Neural crest cell (in vitro differentiated cells): ENCODE data around the gene NRTN. TPM values are rescaled to one million over a fixed set of nuclear protein-coding genes. Genes with fewer than 3 reads are reported as not detected.
"Not testable (repeated sequence)": the region's sequence is repeated elsewhere in the genome, so short reads cannot be mapped to it uniquely, and the experiment has no call there.

ENCODE experiments used
- DNase-seq: peaks from one replicate; pipeline ENCODE4 v3.0.0; 2021; ENCODE audit warnings: low read depth, mixed read lengths, low spot score
- H3K27ac Mint-ChIP-seq: one replicate; pipeline ENCODE4 v1.8.0; 2021; ENCODE audit warnings: mild to moderate bottlenecking, mixed read lengths; ENCODE audit not compliant: unreplicated experiment
- H3K27me3 Mint-ChIP-seq: 2 replicates; pipeline ENCODE4 v1.8.0; 2021; ENCODE audit warnings: low read depth, mild to moderate bottlenecking, mixed read lengths
- H3K36me3 Mint-ChIP-seq: 2 replicates; pipeline ENCODE4 v1.8.0; 2021; ENCODE audit warnings: low read depth, mild to moderate bottlenecking, mixed read lengths
- H3K4me1 Mint-ChIP-seq: 2 replicates; pipeline ENCODE4 v1.8.0; 2021; ENCODE audit warnings: mixed read lengths
- H3K4me3 Mint-ChIP-seq: one replicate; pipeline ENCODE4 v1.8.0; 2021; ENCODE audit warnings: mild to moderate bottlenecking, mixed read lengths
- H3K9me3 Mint-ChIP-seq: 2 replicates; pipeline ENCODE4 v1.8.0; 2021; ENCODE audit warnings: mixed read lengths
- total RNA-seq: library from RNA; stranded (reverse); gene quantifications from 2 replicates; pipeline ENCODE4 v1.2.1, GENCODE V29; 2021
- TF ChIP-seq, protein P1 (sequence below): fragments of 200-600 bp; sonication (generic); conservative IDR thresholded peaks from 2 replicates; pipeline ENCODE4 v1.5.0; 2021; ENCODE audit warnings: antibody characterized with exemption, mild to moderate bottlenecking

Gene NRTN
- total RNA-seq, 1 donor from 2014 or later = 4.8 TPM

DNA sequence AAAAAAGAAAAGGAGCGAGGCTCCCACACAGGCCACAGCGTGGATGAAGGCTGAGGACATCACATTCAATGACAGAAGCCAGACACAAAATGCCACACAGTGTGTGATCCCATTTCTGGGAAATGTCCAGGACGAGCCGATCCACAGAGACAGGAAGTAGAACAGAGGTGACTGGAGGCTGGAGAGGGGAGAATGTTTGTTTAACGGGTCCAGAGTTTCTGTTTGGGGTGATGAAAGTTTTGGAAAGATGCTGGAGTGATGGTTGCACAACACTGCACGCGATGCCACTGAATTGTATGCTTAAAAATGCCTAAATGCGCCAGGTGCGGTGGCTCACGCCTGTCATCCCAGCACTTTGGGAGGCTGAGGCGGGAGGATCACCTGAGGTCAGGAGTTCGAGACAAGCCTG is 66.1 kb downstream of the NRTN start:
- no peak overlapping the region for H3K27ac Mint-ChIP-seq

DNA sequence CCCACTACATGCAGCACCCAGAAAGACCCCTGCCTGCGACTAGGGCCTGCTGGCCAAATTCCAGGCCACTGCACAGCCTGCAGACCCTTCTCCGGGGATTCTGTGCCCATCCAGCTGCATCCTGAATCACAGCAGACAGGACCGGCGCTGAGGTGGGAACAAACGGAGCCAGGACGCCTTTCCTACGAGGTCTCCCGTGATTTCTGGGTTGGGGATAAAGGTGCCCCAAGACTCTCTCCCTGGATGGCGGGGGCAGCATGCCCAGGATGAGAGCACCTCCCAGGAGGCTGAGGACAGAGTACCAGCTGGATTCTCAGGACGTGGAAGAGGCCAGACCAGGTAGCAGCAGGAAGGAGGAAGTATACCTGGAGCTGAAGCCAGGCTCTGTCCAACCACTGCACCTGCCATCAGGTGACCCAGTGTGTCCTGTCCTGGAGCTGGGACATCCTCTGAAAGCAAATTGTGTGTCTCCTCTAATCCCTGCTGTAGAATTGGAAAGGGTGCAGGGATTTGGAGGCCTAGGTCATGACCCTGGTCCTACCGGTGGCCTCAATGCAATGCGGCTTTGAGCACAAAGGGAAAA is 68.8 kb downstream of the NRTN start:
- DNase-seq = no peak
- Mint-ChIP-seq H3K9me3 (no peaks in the 10 kb centered on the region), H3K36me3 (no peaks in the 10 kb centered on the region), H3K27ac (no peak overlapping the region), H3K4me3 (no peak overlapping the region), H3K4me1 (peaks cover 5% of the 10 kb centered on the region), H3K27me3 (peaks cover 4% of the 10 kb centered on the region)
- TF ChIP-seq, protein P1, sequence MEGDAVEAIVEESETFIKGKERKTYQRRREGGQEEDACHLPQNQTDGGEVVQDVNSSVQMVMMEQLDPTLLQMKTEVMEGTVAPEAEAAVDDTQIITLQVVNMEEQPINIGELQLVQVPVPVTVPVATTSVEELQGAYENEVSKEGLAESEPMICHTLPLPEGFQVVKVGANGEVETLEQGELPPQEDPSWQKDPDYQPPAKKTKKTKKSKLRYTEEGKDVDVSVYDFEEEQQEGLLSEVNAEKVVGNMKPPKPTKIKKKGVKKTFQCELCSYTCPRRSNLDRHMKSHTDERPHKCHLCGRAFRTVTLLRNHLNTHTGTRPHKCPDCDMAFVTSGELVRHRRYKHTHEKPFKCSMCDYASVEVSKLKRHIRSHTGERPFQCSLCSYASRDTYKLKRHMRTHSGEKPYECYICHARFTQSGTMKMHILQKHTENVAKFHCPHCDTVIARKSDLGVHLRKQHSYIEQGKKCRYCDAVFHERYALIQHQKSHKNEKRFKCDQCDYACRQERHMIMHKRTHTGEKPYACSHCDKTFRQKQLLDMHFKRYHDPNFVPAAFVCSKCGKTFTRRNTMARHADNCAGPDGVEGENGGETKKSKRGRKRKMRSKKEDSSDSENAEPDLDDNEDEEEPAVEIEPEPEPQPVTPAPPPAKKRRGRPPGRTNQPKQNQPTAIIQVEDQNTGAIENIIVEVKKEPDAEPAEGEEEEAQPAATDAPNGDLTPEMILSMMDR = no peak

More for the DNA sequence above, 66.1 kb downstream of the NRTN start:
- no peaks in the 10 kb centered on the region for H3K36me3 Mint-ChIP-seq
- H3K4me3 Mint-ChIP-seq = no peak overlapping the region
- no peak for DNase-seq
- H3K4me1 Mint-ChIP-seq = no peaks in the 10 kb centered on the region
- H3K9me3 Mint-ChIP-seq = no peaks in the 10 kb centered on the region
- peaks cover 4% of the 10 kb centered on the region for H3K27me3 Mint-ChIP-seq
- TF ChIP-seq, protein P1 = no peak

DNA sequence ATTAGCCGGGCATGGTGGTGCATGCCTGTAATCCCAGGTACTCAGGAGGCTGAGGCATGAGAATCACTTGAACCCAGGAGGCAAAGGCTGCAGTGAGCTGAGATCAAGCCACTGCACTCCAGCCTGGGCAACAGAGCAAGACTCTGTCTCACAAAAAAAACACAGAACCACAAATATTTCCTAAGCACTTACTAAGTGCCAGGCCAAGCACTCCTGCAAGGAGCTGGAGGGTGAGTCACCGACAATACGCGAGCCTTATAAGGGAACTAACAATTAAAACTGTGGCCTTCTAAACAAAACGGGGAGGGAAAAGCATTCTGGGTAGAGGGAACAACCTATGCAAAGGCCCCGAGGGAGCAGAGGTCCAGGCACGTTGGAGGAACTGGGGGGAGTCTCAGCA is 69.6 kb downstream of the NRTN start:
- peak overlapping the region; percentile 57 for H3K27ac Mint-ChIP-seq
- H3K9me3 Mint-ChIP-seq, H3K27me3 Mint-ChIP-seq, H3K4me1 Mint-ChIP-seq, H3K36me3 Mint-ChIP-seq, DNase-seq, H3K4me3 Mint-ChIP-seq: not testable (repeated sequence)

DNA sequence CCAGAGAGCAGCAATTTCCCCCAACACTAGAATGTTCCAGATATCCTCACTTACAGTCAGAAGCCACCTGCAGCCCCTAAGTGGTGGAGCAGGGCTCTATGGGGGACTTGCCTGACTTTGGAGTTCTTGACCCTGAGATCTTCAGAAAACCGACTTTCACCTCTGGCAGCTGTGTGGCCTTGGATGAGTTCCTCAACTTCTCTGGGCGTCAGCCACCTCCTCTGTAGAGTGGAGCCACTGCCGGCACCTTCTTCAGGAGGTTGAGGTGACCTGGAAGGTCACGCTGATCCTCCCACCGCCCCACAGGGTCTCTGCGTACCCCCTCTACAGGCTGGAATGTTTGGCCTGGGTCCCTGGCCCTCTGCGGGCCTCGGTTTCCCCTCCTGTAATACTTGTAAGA is 72.6 kb downstream of the NRTN start:
- peaks cover 13% of the 10 kb centered on the region for H3K4me1 Mint-ChIP-seq
- TF ChIP-seq, protein P1 = no peak
- no peaks in the 10 kb centered on the region for H3K9me3 Mint-ChIP-seq
- no peak overlapping the region for H3K4me3 Mint-ChIP-seq
- no peak overlapping the region for H3K27ac Mint-ChIP-seq
- no peak for DNase-seq
- peaks cover 5% of the 10 kb centered on the region for H3K27me3 Mint-ChIP-seq
- H3K36me3 Mint-ChIP-seq = no peaks in the 10 kb centered on the region

DNA sequence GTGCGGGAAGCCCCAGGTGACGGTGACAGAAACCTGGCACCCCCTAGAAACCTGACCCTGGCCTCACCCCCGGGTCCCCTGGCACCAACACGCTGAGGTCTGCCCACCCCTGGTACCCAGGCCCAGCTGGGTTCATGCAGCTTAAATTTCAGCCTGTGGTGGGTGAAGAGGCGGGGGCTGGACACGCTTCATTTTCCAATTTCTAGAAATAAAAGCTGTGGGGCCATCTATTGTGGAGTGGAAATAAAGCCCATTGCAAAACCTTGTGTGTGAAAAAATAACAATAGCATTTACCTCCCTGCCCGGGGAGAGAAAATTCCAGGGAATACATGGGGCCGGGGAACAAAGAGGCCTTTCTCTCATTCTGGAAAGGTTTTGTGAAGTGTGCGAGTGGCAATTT is 73.0 kb downstream of the NRTN start:
- no peak for DNase-seq
- Mint-ChIP-seq H3K27me3 (peaks cover 8% of the 10 kb centered on the region), H3K4me3 (no peak overlapping the region), H3K27ac (no peak overlapping the region), H3K36me3 (no peaks in the 10 kb centered on the region), H3K9me3 (no peaks in the 10 kb centered on the region), H3K4me1 (peaks cover 13% of the 10 kb centered on the region)
- TF ChIP-seq, protein P1 = no peak

Other genes with a start within 250 kb of the NRTN start
- gene TINCR, start 237.1 kb upstream of the NRTN start, total RNA-seq = 0.37 and 0.55 TPM in 2 replicates
- 103 and 117 TPM in 2 replicates for gene SAFB2, start 182.3 kb upstream of the NRTN start, total RNA-seq
- 176 and 184 TPM in 2 replicates for gene SAFB, start 182.0 kb upstream of the NRTN start, total RNA-seq
- 23.2 and 25.6 TPM in 2 replicates for gene MICOS13, start 124.6 kb upstream of the NRTN start, total RNA-seq
- gene HSD11B1L, start 124.0 kb upstream of the NRTN start, total RNA-seq = 16.0 and 21.7 TPM in 2 replicates
- 1,029 and 1,097 TPM in 2 replicates for gene RPL36, start 114.8 kb upstream of the NRTN start, total RNA-seq
- gene LONP1, start 84.9 kb upstream of the NRTN start, total RNA-seq = 89.9 and 93.2 TPM in 2 replicates
- gene CATSPERD, start 84.4 kb upstream of the NRTN start, total RNA-seq = not detected in 2 replicates
- 6.7 and 6.8 TPM in 2 replicates for gene PRR22, start 20.3 kb upstream of the NRTN start, total RNA-seq
- gene DUS3L, start 13.9 kb upstream of the NRTN start, total RNA-seq = 65.1 and 67.2 TPM in 2 replicates
- gene FUT6, start 34.6 kb downstream of the NRTN start, total RNA-seq = not detected in 2 replicates
- not detected in 2 replicates for gene FUT3, start 46.4 kb downstream of the NRTN start, total RNA-seq
- gene FUT5, start 65.5 kb downstream of the NRTN start, total RNA-seq = not detected in 2 replicates
- 230 and 239 TPM in 2 replicates for gene NDUFA11, start 98.7 kb downstream of the NRTN start, total RNA-seq
- gene VMAC, start 99.8 kb downstream of the NRTN start, total RNA-seq = 0.89 and 1.7 TPM in 2 replicates
- 1.6 and 2.6 TPM in 2 replicates for gene CAPS, start 109.2 kb downstream of the NRTN start, total RNA-seq
- 121 and 122 TPM in 2 replicates for gene RANBP3, start 173.1 kb downstream of the NRTN start, total RNA-seq